Measurements from ENCODE around the gene RSU1. TPM values are rescaled to one million over a fixed set of nuclear protein-coding genes. Genes with fewer than 3 reads are reported as not detected.

The RSU1 gene
- total RNA-seq, 1 donor from 2014 or later, result 63.4 TPM

GRCh38 chr10:16822726-16823360 is 5.6 kb upstream of the RSU1 start:
- no peak for DNase-seq (ENCODE audit: low read depth)

- no peak for DNase-seq (ENCODE audit: low read depth)
Measured at GRCh38 chr10:16822027-16822426, 4.8 kb upstream of the RSU1 start.

DNA sequence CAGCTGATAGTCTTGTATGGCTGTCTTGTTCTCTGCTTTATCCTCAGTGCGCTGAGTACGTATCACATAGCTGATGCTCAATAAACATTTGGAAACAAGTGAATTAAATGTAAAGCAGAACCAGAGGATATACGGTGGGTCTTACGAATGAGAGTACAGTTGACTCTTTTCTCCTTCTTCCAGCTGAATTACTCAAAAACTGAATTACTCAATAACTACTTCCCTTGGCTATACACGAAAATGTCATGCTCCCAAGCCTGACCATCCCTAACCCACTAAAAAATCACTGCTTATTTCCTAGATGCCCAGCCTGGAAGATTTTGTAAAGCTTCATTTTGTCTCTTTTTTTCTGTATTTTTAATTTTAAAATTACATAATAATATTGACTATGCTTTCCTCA is 3.2 kb upstream of the RSU1 start:
- DNase-seq (ENCODE audit: low read depth), result no peak

DNA sequence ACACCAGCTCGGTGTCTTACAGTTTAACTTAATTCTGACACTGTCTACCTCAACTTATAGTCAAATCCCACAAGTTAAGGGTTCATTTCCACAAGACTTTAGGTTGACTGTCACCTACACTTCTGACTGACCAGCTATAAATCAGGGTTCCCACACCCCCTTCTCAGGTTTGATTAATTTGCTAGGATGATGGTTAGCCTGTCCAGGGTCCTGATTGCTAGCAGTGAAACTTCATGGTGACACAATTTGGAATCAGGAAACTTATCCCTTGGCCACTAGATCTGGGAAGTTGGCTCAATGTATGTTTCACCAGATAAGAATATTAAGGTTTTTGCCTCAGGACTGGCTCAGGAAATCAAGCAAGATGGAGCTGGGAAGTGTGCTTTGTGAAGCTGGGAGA is 2.8 kb upstream of the RSU1 start:
- no peak for DNase-seq (ENCODE audit: low read depth)

DNA sequence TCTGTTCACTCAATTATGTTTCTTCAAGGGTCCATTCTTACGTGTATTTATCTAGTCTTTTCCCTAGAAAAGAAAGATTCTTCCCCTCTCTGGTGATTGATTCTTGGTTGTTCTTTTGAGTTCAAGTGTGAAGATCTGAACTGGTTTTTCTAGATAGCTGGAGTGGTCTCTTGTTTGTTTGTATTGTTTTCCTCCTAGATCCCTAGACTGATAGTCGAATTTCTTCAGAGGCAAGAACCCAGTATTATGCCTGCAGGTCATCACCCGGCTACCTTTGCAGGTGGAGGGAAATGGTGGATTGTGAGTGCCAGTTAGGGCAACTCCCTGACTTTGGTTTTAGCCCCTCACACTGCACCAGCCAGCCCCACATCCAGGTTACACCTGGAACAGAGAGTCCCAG is 2.2 kb upstream of the RSU1 start:
- DNase-seq (ENCODE audit: low read depth), result no peak

- no peak for DNase-seq (ENCODE audit: low read depth)
Measured at GRCh38 chr10:16819026-16819425, 1.8 kb upstream of the RSU1 start.

DNA sequence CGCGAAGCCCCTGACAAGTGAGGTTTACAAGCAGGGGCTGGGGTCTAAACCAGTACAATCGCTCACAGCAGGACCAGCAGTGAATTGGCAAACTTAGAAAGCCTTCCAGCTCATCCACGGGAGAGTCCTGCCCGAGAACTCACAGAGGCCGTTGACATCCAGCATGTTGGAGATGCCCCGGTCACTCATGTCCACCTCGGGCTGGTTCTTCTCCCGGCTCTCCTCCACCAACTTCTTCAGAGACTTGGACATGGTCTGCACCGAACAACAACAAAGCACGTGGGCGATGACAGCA is 447 bp downstream of the RSU1 start:
- DNase-seq (ENCODE audit: low read depth), result no peak

DNA sequence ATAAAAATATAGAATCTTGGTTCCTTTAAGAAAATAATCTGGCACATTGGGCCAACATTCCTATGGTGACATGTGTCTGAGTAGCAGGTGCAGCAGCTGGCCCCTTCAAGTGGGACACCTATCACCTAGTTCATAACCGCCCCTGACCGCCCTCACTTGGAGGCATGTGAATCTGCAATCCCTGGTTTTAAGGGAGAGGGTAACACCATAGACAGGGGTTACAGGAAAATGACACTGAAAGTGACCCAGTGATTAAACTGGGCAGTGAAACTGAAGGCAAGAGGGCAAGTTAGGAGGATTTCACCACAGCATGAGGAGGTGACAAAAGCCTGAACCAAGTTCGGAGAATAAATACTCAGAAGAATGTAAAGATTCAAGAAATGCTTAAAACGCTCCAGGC is 1.1 kb downstream of the RSU1 start:
- no peak for DNase-seq (ENCODE audit: low read depth)

DNA sequence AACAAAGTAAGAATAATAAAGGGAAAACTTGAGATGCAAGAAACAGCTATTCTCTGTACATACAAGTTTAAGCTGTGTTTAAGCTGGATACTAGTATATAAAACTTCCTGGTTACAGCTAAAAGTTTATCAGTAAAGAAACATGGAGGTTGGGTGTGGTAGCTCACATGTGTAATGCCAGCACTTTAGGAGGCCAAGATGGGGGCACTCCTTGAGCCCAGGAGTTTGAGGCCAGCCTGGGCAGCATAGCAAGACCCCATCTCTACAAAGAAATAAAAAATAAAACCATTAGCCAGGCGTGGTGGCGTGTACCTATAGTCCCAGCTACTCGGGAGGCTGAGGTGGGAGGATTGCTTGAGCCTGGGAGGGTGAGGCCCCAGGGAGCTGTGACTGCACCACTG is 3.2 kb downstream of the RSU1 start:
- DNase-seq (ENCODE audit: low read depth), result no peak

- DNase-seq (ENCODE audit: low read depth), result no peak
Measured at GRCh38 chr10:16812676-16813075, 4.5 kb downstream of the RSU1 start.

DNA sequence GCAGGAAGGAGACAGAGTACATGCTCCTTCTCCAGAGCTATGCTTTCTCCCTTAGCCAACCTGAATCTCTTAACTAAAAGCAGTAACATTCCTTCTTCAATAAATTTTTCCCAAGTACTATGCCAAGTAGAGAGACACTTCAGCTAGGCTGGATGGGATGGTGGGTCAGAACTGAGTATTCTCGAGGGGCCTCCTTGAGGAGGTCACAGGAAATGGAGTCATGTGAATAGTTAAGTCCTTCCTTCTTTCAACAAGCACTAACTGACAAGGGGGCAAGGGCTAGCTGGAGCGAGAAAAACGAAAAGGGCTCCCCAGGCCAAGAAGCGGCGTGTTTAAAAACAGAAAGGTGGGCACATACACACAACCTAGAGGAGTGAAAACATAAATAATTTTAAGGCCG is 5.5 kb downstream of the RSU1 start:
- DNase-seq (ENCODE audit: low read depth), result no peak

DNA sequence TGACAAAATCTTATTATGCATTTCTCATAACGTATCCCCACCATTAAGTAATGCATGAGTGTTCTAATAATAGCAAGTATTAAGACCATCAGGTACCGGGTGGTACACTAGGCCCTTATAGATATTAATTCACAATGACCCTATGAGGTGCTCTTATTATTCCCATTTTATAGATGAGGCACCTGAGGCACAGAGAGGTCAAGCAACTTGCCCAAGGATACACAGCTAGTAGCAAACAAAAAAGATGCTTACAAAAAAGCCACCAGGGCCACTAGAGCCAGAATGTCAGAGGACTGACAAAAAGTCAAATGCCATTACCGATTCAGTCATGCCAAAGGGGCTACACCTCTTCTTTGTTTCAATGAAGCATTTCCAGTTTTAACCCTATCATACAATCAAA is 5.9 kb downstream of the RSU1 start:
- DNase-seq (ENCODE audit: low read depth), result no peak

- no peak for DNase-seq (ENCODE audit: low read depth)
Measured at GRCh38 chr10:16809074-16809718, 8.0 kb downstream of the RSU1 start.

DNA sequence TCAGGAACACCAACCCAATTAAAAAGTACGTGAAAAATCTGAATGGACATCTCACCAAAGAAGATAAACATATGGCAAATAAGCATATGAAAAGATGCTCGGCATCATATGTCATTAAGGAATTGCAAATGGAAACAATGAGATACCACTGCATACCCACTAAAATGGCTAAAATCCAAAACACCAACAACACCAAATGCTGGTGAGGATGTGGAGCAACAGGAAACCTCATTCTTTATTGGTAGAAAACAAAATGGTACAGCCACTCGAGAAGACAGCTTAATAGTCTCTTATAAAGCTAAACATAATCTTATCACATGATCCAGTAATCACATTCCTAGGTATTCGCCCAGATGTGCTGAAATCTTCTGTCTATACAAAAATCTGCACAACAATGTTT is 13.1 kb downstream of the RSU1 start:
- no peak for DNase-seq (ENCODE audit: low read depth)

DNA sequence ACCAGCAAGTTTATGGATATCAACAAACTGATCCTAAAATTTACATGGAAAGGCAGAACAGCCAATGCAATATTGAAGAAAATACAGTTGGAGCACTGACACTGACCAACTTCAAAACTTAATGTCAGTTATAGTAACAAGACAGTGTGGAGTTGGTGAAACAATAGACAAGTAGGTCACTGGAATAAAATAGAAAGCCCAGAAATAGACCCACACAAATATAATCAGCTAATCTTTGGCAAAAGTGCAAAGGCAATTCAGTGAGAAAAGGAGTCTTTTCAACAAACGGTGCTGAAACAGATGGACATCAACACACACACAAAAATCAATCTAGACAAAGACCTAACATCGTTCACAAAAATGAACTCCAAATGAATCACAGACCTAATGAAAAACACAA is 13.8 kb downstream of the RSU1 start:
- DNase-seq (ENCODE audit: low read depth), result no peak

DNA sequence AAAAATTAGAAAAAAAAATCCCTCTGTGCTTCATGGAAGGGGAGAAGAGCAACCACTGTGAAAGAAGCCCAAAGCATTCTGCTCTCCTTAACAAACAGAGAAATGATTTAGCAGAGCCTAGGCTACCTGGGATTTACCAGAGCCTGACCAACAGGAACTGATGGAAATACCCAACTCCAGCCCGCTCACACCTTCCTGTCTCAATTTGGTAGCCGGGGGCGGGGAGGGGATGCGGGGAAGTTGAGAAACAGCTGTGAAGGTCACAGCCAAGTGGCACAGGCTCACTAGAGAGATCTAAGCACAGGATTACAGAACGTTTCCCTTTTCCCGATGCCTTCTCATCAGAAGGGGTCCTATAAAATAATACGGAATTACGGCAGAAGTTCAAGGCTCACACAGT is 17.6 kb downstream of the RSU1 start:
- no peak for DNase-seq (ENCODE audit: low read depth)

- DNase-seq (ENCODE audit: low read depth), result no peak
Measured at GRCh38 chr10:16798571-16798970, 18.7 kb downstream of the RSU1 start.

GRCh38 chr10:16795410-16796073 is 21.7 kb downstream of the RSU1 start:
- DNase-seq (ENCODE audit: low read depth), result no peak

- no peak for DNase-seq (ENCODE audit: low read depth)
Measured at GRCh38 chr10:16794005-16794404, 23.2 kb downstream of the RSU1 start.

GRCh38 chr10:16792675-16793074 is 24.5 kb downstream of the RSU1 start:
- peak; percentile 85 for DNase-seq (ENCODE audit: low read depth)

DNA sequence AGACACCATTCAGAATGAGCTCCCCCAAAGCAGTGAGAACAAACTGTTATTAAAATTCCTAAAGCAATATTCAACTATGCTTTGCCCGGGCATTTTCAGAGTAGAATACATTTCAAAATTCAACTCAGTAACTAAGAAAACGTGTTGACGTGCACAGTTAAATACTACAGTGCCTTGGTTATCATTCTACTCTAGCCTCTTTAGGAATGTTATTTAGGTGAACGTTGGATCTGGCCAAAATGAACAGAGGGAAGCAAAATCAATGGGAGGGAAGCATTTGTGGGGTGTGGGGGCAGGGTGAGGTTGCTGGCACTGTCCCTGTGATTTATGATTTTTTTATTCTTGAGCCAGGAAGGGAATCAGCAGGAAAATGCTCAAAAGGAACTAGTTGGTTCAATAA is 27.5 kb downstream of the RSU1 start:
- no peak for DNase-seq (ENCODE audit: low read depth)

DNA sequence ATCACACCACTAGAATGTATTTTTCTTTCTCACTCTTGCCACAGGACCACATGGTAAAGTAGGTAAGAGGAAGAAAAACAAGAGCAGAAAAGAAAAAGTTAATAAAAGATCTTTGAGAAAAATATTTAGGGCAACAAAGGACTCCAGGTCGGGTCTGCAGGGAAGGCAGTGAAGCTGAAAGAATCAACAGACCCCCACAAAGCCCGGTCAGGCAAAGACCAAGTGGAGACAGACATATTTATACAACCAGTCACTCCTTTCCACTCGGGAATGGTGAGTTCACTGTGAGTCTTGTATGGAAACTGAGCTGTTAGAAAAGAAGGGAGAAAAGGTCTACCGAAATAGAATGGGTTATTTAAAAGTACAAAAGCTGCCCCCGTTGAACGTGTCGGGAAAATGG is 28.0 kb downstream of the RSU1 start:
- no peak for DNase-seq (ENCODE audit: low read depth)

DNA sequence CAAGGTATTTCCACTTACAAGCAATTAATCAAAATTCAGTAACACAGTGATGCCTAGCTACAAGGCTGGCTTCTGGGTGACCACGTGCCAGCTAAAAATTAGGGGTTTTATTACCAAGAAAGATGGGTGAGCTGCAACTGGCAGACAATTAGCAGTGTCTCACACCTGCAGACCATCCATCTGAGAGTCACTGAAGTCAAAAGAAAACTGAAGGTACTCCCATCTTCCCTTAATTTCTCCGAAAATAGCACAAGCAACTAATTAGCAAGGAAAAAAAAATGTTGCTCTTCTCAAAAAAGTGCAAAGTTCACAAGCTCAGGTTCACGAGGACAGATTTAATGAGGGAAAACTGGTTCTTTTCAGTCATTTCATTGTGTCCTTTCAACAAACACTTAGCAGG is 28.4 kb downstream of the RSU1 start:
- no peak for DNase-seq (ENCODE audit: low read depth)
